Astrocyte (in vitro differentiated cells and primary cell): Measurements from ENCODE around the gene CERCAM. TPM values are rescaled to one million over a fixed set of nuclear protein-coding genes. Genes with fewer than 3 reads are reported as not detected.
A peak's percentile ranks its signal among the peaks of the same experiment; 100 is the strongest.
"Not testable (repeated sequence)": the region's sequence is repeated elsewhere in the genome, so short reads cannot be mapped to it uniquely, and the experiment has no call there.

Experiments used
- DNase-seq: peaks from one replicate; pipeline ENCODE4 v3.0.0-alpha.2; 2010; ENCODE audit warnings: low read depth
- FAIRE-seq: peaks from 2 replicates; lab custom pipeline; 2011; peaks lifted over from hg19 to GRCh38; lab: Jason Lieb, UNC
- H2AFZ ChIP-seq: 2 replicates; pipeline ENCODE4 v1.6.0; 2012; ENCODE audit warnings: low read depth, low read length, inconsistent platforms
- H3K27ac ChIP-seq: 2 replicates; pipeline ENCODE4 v1.5.1; 2011; ENCODE audit warnings: low read depth, low read length, inconsistent platforms
- H3K27me3 ChIP-seq: 2 replicates; pipeline ENCODE4 v1.6.0; 2011; ENCODE audit warnings: low read length, inconsistent platforms; ENCODE audit not compliant: insufficient read depth
- H3K36me3 ChIP-seq: 2 replicates; pipeline ENCODE4 v1.5.1; 2011; ENCODE audit warnings: low read length, inconsistent platforms; ENCODE audit not compliant: insufficient read depth
- H3K4me1 ChIP-seq: 2 replicates; pipeline ENCODE4 v1.5.1; 2011; ENCODE audit warnings: low read length, inconsistent platforms; ENCODE audit not compliant: insufficient read depth
- H3K4me2 ChIP-seq: 2 replicates; pipeline ENCODE4 v1.6.0; 2012; ENCODE audit warnings: low read length, inconsistent platforms
- H3K4me3 ChIP-seq: 2 replicates; pipeline ENCODE4 v1.5.1; 2011; ENCODE audit warnings: low read depth, mild to moderate bottlenecking, low read length, inconsistent platforms; ENCODE audit not compliant: insufficient read depth
- H3K79me2 ChIP-seq: 2 replicates; pipeline ENCODE4 v1.6.0; 2012; ENCODE audit warnings: mild to moderate bottlenecking, low read length, inconsistent platforms; ENCODE audit not compliant: insufficient read depth
- H3K9ac ChIP-seq: 2 replicates; pipeline ENCODE4 v1.6.0; 2012; ENCODE audit warnings: mild to moderate bottlenecking, low read length, inconsistent platforms
- H3K9me3 ChIP-seq: 2 replicates; pipeline ENCODE4 v1.5.1; 2012; ENCODE audit warnings: low read depth, mild to moderate bottlenecking, low read length, inconsistent platforms; ENCODE audit not compliant: insufficient read depth
- H4K20me1 ChIP-seq: 2 replicates; pipeline ENCODE4 v1.6.0; 2012; ENCODE audit warnings: low read length, inconsistent platforms; ENCODE audit not compliant: insufficient read depth
- H3K27ac Mint-ChIP-seq: one replicate; pipeline ENCODE4 v1.8.0; 2021; ENCODE audit warnings: mild to moderate bottlenecking, mixed read lengths; ENCODE audit not compliant: unreplicated experiment
- H3K27me3 Mint-ChIP-seq: one replicate; pipeline ENCODE4 v1.8.0; 2021; ENCODE audit warnings: low read depth, mixed read lengths; ENCODE audit not compliant: unreplicated experiment
- H3K36me3 Mint-ChIP-seq: one replicate; pipeline ENCODE4 v1.8.0; 2021; ENCODE audit warnings: low read depth, mixed read lengths; ENCODE audit not compliant: unreplicated experiment
- H3K4me1 Mint-ChIP-seq: one replicate; pipeline ENCODE4 v1.8.0; 2021; ENCODE audit warnings: low read depth, mixed read lengths; ENCODE audit not compliant: unreplicated experiment
- H3K4me3 Mint-ChIP-seq: one replicate; pipeline ENCODE4 v1.8.0; 2021; ENCODE audit warnings: mild to moderate bottlenecking, moderate library complexity, mixed read lengths; ENCODE audit not compliant: unreplicated experiment
- H3K9me3 Mint-ChIP-seq: one replicate; pipeline ENCODE4 v1.8.0; 2021; ENCODE audit warnings: mild to moderate bottlenecking, mixed read lengths; ENCODE audit not compliant: unreplicated experiment
- EZH2 ChIP-seq: IDR thresholded peaks from 2 replicates; pipeline ENCODE4 v1.6.1; 2012; ENCODE audit warnings: mild to moderate bottlenecking, low read length, inconsistent platforms; ENCODE audit not compliant: insufficient read depth
- total RNA-seq: library from RNA; stranded (reverse); gene quantifications from 2 replicates; pipeline ENCODE4 v1.2.1, GENCODE V29; 2021
- TF ChIP-seq, protein P1 (sequence below): IDR thresholded peaks from 2 replicates; pipeline ENCODE4 v1.5.1; 2011; ENCODE audit warnings: low read depth, mild to moderate bottlenecking, inconsistent platforms, low read length, moderate library complexity; ENCODE audit not compliant: insufficient read depth

The CERCAM gene
- total RNA-seq, 1 donor from 2014 or later = 66.1 TPM

DNA sequence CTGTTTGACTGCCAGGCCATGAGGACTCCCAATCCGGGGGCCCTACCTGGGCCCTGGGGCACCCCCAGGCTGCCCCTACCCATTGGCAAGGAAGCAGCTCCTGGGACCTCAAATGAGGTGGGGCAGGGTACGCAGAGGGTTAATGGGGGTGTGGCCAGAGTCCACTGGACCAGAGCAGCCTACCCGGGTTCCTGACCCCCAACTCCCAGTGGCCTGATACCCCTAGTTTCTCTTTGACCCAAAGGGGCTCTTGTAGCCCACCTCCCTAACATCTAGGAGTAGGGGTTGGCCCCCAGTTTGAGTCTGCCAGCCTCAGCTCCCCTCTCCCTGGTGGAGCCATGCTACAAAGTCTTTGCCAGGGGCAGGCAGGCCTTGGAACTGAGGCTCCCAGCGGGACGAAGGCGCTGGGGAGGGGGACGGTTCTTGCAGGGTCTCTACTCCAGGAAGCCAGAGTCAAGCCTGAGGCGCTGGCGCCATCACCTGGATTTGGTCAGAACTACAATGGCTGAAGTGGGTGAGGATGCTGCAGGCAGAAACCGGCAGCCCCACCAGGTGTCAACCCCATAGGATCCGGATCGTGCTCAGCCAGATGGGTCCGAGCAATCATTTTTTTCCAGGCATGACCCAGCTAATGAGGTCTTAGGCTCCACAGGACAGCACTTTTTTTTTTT lies 8.4 kb upstream of the CERCAM start:
- Histone ChIP-seq H3K4me3 (no peak overlapping the region), H3K4me2 (no peak overlapping the region), H2AFZ (no peak overlapping the region), H3K9me3 (no peaks in the 10 kb centered on the region), H3K27me3 (peaks cover 14% of the 10 kb centered on the region), H3K9ac (no peak overlapping the region), H3K36me3 (no peaks in the 10 kb centered on the region), H3K27ac (no peak overlapping the region), H3K4me1 (peaks cover under 1% of the 10 kb centered on the region), H3K79me2 (no peaks in the 10 kb centered on the region), H4K20me1 (no peaks in the 10 kb centered on the region)
- TF ChIP-seq, protein P1, sequence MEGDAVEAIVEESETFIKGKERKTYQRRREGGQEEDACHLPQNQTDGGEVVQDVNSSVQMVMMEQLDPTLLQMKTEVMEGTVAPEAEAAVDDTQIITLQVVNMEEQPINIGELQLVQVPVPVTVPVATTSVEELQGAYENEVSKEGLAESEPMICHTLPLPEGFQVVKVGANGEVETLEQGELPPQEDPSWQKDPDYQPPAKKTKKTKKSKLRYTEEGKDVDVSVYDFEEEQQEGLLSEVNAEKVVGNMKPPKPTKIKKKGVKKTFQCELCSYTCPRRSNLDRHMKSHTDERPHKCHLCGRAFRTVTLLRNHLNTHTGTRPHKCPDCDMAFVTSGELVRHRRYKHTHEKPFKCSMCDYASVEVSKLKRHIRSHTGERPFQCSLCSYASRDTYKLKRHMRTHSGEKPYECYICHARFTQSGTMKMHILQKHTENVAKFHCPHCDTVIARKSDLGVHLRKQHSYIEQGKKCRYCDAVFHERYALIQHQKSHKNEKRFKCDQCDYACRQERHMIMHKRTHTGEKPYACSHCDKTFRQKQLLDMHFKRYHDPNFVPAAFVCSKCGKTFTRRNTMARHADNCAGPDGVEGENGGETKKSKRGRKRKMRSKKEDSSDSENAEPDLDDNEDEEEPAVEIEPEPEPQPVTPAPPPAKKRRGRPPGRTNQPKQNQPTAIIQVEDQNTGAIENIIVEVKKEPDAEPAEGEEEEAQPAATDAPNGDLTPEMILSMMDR = peak; percentile 47
- no peak for TF ChIP-seq EZH2
- no peak for DNase-seq
- no peaks in the 10 kb centered on the region for H3K4me1 Mint-ChIP-seq
- peaks cover 50% of the 10 kb centered on the region for H3K27me3 Mint-ChIP-seq
- H3K36me3 Mint-ChIP-seq = no peaks in the 10 kb centered on the region
- H3K4me3 Mint-ChIP-seq = no peak overlapping the region
- no peak overlapping the region for H3K27ac Mint-ChIP-seq
- FAIRE-seq = no peak
- H3K9me3 Mint-ChIP-seq = no peaks in the 10 kb centered on the region

DNA sequence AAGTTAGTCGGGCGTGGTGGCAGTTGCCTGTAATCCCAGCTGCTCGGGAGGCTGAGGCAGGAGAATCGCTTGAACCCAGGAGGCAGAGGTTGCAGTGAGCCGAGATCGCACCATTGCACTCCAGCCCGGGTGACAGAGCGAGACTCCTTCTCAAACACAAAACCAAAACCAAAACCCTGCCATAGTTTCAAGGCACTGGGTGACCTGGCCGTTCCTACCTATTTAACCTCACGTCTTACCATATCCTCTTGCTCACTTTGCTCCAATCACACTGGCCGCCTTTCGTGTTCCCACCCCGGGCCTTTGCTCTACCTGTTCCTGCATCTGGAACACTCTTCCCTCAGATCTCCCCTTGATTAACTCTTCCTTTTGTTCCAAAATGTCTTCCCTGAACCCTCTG lies 6.9 kb upstream of the CERCAM start:
- H3K4me3 Mint-ChIP-seq, H3K4me1 ChIP-seq, H3K9me3 Mint-ChIP-seq, H3K9me3 ChIP-seq, H3K4me1 Mint-ChIP-seq, H3K27ac ChIP-seq, H2AFZ ChIP-seq, H3K4me2 ChIP-seq, H3K36me3 Mint-ChIP-seq, H3K36me3 ChIP-seq, H3K9ac ChIP-seq, H3K79me2 ChIP-seq, DNase-seq, H3K27ac Mint-ChIP-seq, H4K20me1 ChIP-seq, FAIRE-seq, H3K4me3 ChIP-seq: not testable (repeated sequence)
- H3K27me3 ChIP-seq = peaks cover 14% of the 10 kb centered on the region
- H3K27me3 Mint-ChIP-seq = peaks cover 43% of the 10 kb centered on the region

DNA sequence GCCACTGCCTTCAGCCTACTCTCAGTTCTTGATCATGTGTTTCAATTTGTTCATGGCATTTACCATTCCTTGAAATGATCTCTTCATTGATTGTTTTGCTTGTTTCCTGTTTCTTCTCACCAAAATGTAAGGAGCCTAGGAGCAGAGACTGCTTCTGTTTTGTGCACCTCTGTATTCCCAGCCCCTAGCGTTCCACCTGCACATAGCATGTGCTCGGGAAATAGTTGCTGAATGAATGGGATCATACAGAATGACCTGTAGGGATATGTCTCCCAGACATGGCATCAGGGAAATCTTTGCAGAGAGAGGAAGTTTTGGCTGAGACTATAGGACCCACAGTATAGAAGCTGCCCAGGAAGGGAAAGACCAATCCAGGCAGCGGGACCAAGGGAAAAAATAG lies 6.2 kb upstream of the CERCAM start:
- FAIRE-seq (no peak), DNase-seq (no peak)
- no peaks in the 10 kb centered on the region for H3K9me3 Mint-ChIP-seq
- H3K4me3 ChIP-seq = no peak overlapping the region
- H3K27me3 ChIP-seq = peaks cover 14% of the 10 kb centered on the region
- no peaks in the 10 kb centered on the region for H3K79me2 ChIP-seq
- H2AFZ ChIP-seq = no peak overlapping the region
- no peaks in the 10 kb centered on the region for H3K36me3 ChIP-seq
- H3K27me3 Mint-ChIP-seq = peaks cover 45% of the 10 kb centered on the region
- no peaks in the 10 kb centered on the region for H3K4me1 Mint-ChIP-seq
- no peaks in the 10 kb centered on the region for H4K20me1 ChIP-seq
- H3K4me3 Mint-ChIP-seq = no peak overlapping the region
- no peaks in the 10 kb centered on the region for H3K36me3 Mint-ChIP-seq
- no peak overlapping the region for H3K27ac ChIP-seq
- peak overlapping the region; percentile 54 for H3K27ac Mint-ChIP-seq
- no peaks in the 10 kb centered on the region for H3K9me3 ChIP-seq
- no peak overlapping the region for H3K4me2 ChIP-seq
- no peak for TF ChIP-seq EZH2
- TF ChIP-seq, protein P1 = peak; percentile 6
- H3K4me1 ChIP-seq = no peaks in the 10 kb centered on the region
- H3K9ac ChIP-seq = no peak overlapping the region
